HepG2 (cell line): ENCODE measurements around the gene IFITM10. TPM values are rescaled to one million over a fixed set of nuclear protein-coding genes. Genes with fewer than 3 reads are reported as not detected.

Source experiments
- ATAC-seq: fragments of 200-7000 bp; cut with Tn5 transposase; 3 replicates; pipeline ENCODE4 v1.9.1; 2020; ENCODE audit warnings: mild to moderate bottlenecking, moderate library complexity
- BruUV-seq: library from RNA; stranded (reverse); fragments of 400-500 nt; replicated peaks from 2 replicates; lab custom pipeline; 2021; lab: Mats Ljungman, UMichigan
- CTCF ChIA-PET: fragments of 300-600 bp; formaldehyde crosslinking; extraction: SDS; loops from one replicate; lab custom pipeline; 2021; ENCODE audit warnings: low total read pairs, inconsistent platforms, low intra/inter-chr PET ratio; lab: Yijun Ruan, JAX
- POLR2A ChIA-PET: fragments of 350-600 bp; sonication (Branson Sonifier 250); formaldehyde crosslinking; loops from one replicate; lab custom pipeline; 2020; ENCODE audit warnings: antibody characterized with exemption, inconsistent platforms; lab: Yijun Ruan, JAX
- DNase-seq: peaks from one replicate; pipeline ENCODE4 v3.0.0-alpha.2; 2015; ENCODE audit warnings: low spot score
- FAIRE-seq: peaks from 3 replicates; lab custom pipeline; 2011; peaks lifted over from hg19 to GRCh38; lab: Jason Lieb, UNC
- H2AFZ ChIP-seq: one replicate; pipeline ENCODE4 v1.6.1; 2011; ENCODE audit warnings: low read length, inconsistent platforms
- H3K27ac ChIP-seq: fragments of 300-600 bp; 3 replicates; pipeline ENCODE4 v1.8.0; 2011; ENCODE audit warnings: mixed run types, mild to moderate bottlenecking, mixed read lengths, low read length, inconsistent platforms; ENCODE audit not compliant: insufficient read depth; ENCODE audit errors: extremely low read length
- H3K27me3 ChIP-seq, 2 experiments: fragments of 200-600 bp in 1 of 2; 2 replicates in 1 of 2; 3 replicates in 1 of 2; pipeline versions ENCODE4 v1.6.0 to v1.8.0; 2011; ENCODE audit warnings: low read length in 2 of 2, mild to moderate bottlenecking in 2 of 2, moderate library complexity in 2 of 2, inconsistent platforms in 1 of 2; ENCODE audit not compliant: insufficient read depth in 2 of 2, control insufficient read depth in 1 of 2
- H3K36me3 ChIP-seq, 2 experiments: fragments of 200-600 bp in 1 of 2; replicated peaks in 1 of 2; 2 replicates in 1 of 2; 3 replicates in 1 of 2; pipeline versions ENCODE4 v1.5.1 to v1.8.0; 2011; ENCODE audit warnings: low read length in 2 of 2, inconsistent platforms in 1 of 2; ENCODE audit not compliant: insufficient read depth in 2 of 2, control insufficient read depth in 1 of 2
- H3K4me1 ChIP-seq: 2 replicates; pipeline ENCODE4 v1.5.1; 2012; ENCODE audit warnings: low read length, inconsistent platforms; ENCODE audit not compliant: insufficient read depth
- H3K4me2 ChIP-seq: 2 replicates; pipeline ENCODE4 v1.6.0; 2011; ENCODE audit warnings: low read depth, low read length, inconsistent platforms
- H3K4me3 ChIP-seq, 3 experiments: fragments of 200-600 bp in 1 of 3; sonication (generic), shearing (Covaris generic) in 1 of 3; replicated peaks in 1 of 3; 2 replicates each; pipeline ENCODE4 v1.5.1; 2011 to 2016; ENCODE audit warnings: low read length in 3 of 3, inconsistent platforms in 2 of 3, low read depth in 2 of 3, mild to moderate bottlenecking in 2 of 3, control low read depth in 1 of 3, mixed read lengths in 1 of 3; ENCODE audit not compliant: insufficient read depth in 1 of 3
- H3K79me2 ChIP-seq: one replicate; pipeline ENCODE4 v1.6.1; 2011; ENCODE audit warnings: low read length, inconsistent platforms; ENCODE audit not compliant: insufficient read depth
- H3K9ac ChIP-seq: 2 replicates; pipeline ENCODE4 v1.6.0; 2011; ENCODE audit warnings: mild to moderate bottlenecking, low read depth, low read length, inconsistent platforms; ENCODE audit not compliant: insufficient read depth
- H3K9me3 ChIP-seq: 2 replicates; pipeline ENCODE4 v1.5.1; 2012; ENCODE audit warnings: mild to moderate bottlenecking, low read length
- H4K20me1 ChIP-seq: 2 replicates; pipeline ENCODE4 v1.6.0; 2011; ENCODE audit warnings: inconsistent platforms, mild to moderate bottlenecking, low read length, moderate library complexity; ENCODE audit not compliant: insufficient read depth
- BORCS8-MEF2B ChIP-seq: sonication (generic); formaldehyde crosslinking; IDR thresholded peaks from 2 replicates; pipeline ENCODE4 v1.8.0; 2022; ENCODE audit warnings: mild to moderate bottlenecking, missing genetic modification reagents
- CENPT ChIP-seq: sonication (generic); formaldehyde crosslinking; IDR thresholded peaks from 2 replicates; pipeline ENCODE4 v1.8.0; 2022; ENCODE audit warnings: low read depth, mild to moderate bottlenecking, moderate library complexity, missing genetic modification reagents
- ELF1 ChIP-seq: sonication (generic); formaldehyde crosslinking; IDR thresholded peaks from 2 replicates; pipeline ENCODE4 v1.4.0; 2020; ENCODE audit warnings: missing genetic modification reagents
- MTA3 ChIP-seq: sonication (generic); formaldehyde crosslinking; IDR thresholded peaks from 2 replicates; pipeline ENCODE4 v1.4.0; 2020; ENCODE audit warnings: missing genetic modification reagents
- MTF1 ChIP-seq: sonication (generic); formaldehyde crosslinking; IDR thresholded peaks from 2 replicates; pipeline ENCODE4 v1.5.0; 2020; ENCODE audit warnings: missing genetic modification reagents
- MTF2 ChIP-seq: sonication (generic); formaldehyde crosslinking; IDR thresholded peaks from 2 replicates; pipeline ENCODE4 v1.5.0; 2020; ENCODE audit warnings: missing genetic modification reagents, borderline replicate concordance
- NCOA5 ChIP-seq: sonication (generic); formaldehyde crosslinking; IDR thresholded peaks from 2 replicates; pipeline ENCODE4 v1.4.0; 2020; ENCODE audit warnings: missing genetic modification reagents
- PCBP2 ChIP-seq: fragments of 200-400 bp; formaldehyde crosslinking; optimal IDR thresholded peaks from 2 replicates; pipeline ENCODE3; 2018; ENCODE audit warnings: low read length, low read depth; ENCODE audit not compliant: poor library complexity, severe bottlenecking
- ZBTB49 ChIP-seq: sonication (generic); formaldehyde crosslinking; IDR thresholded peaks from 2 replicates; pipeline ENCODE4 v1.4.0; 2020; ENCODE audit warnings: missing genetic modification reagents, borderline replicate concordance
- ZMYM3 ChIP-seq: sonication (generic); formaldehyde crosslinking; IDR thresholded peaks from 2 replicates; pipeline ENCODE4 v1.5.1; 2020; ENCODE audit warnings: mild to moderate bottlenecking, missing genetic modification reagents
- ZNF276 ChIP-seq: sonication (generic); formaldehyde crosslinking; IDR thresholded peaks from 2 replicates; pipeline ENCODE4 v1.4.0; 2020; ENCODE audit warnings: mild to moderate bottlenecking, low read depth, missing genetic modification reagents
- ZNF280B ChIP-seq: sonication (generic); formaldehyde crosslinking; IDR thresholded peaks from 2 replicates; pipeline ENCODE4 v1.5.0; 2020; ENCODE audit warnings: missing genetic modification reagents, mild to moderate bottlenecking, borderline replicate concordance
- ZNF33A ChIP-seq: sonication (generic); formaldehyde crosslinking; IDR thresholded peaks from 2 replicates; pipeline ENCODE4 v1.5.1; 2020; ENCODE audit warnings: missing genetic modification reagents, mild to moderate bottlenecking, moderate library complexity, borderline replicate concordance
- ZNF513 ChIP-seq: sonication (generic); formaldehyde crosslinking; conservative IDR thresholded peaks from 2 replicates; pipeline ENCODE4 v1.5.0; 2020; ENCODE audit warnings: missing genetic modification reagents
- ZNF597 ChIP-seq: sonication (generic); formaldehyde crosslinking; IDR thresholded peaks from 2 replicates; pipeline ENCODE4 v1.5.0; 2020; ENCODE audit warnings: missing genetic modification reagents
- ZNF780A ChIP-seq: sonication (generic); formaldehyde crosslinking; IDR thresholded peaks from 2 replicates; pipeline ENCODE4 v1.8.0; 2022; ENCODE audit warnings: mild to moderate bottlenecking, missing genetic modification reagents, moderate library complexity
- WGBS: methylation state at CpG from one replicate; pipeline ENCODE4 v1.1.6; 2017; ENCODE audit warnings: low lambda C conversion rate; 5-methylcytosine and 5-hydroxymethylcytosine counted together
- in situ Hi-C: cut with HindIII; loops from 2 replicates; pipeline ENCODE4 v1.10.0; 2017; ENCODE audit warnings: low pct_unique_long_range_greater_than_20kb; ENCODE audit not compliant: extremely low pct_ligation_motif_present
- intact Hi-C: fragments of 100-400 bp; cut with micrococcal nuclease; formaldehyde crosslinking; loops from one replicate; pipeline ENCODE4 v1.10.0; 2022; ENCODE audit not compliant: unreplicated experiment
- polyA plus RNA-seq, 8 experiments: library from polyadenylated mRNA; depleted of rRNA in 3 of 8; stranded (reverse) in 7 of 8; unstranded in 1 of 8; fragments of >200 nt; fragmentation: Illumina TruSeq in 4 of 8; extraction: Trizol in 4 of 8; gene quantifications; 2 replicates each; pipeline versions ENCODE4 v1.2.1 to v1.2.3, GENCODE V29; 2011 to 2016; ENCODE audit warnings: low read depth in 4 of 8, missing spikeins in 1 of 8, mixed read lengths in 1 of 8; ENCODE audit not compliant: insufficient read depth in 1 of 8
- total RNA-seq, 5 experiments: library from RNA; depleted of rRNA; stranded (reverse); fragments of >200 nt; fragmentation: Illumina TruSeq; extraction: Trizol; gene quantifications; 2 replicates each; pipeline ENCODE4 v1.2.3, GENCODE V29; 2016; ENCODE audit warnings: low read depth in 1 of 5

The IFITM10 gene
- total and polyA plus RNA-seq, 2 of the 13 experiments (the other 11 are each of a cell fraction or from before 2014, with no cell fraction given) = 0.09 to 0.13 TPM

- peaks cover 13% of the 10 kb centered on the region for H3K9me3 ChIP-seq
- ATAC-seq (peak; percentile 24; the same call in 1 of the 3 replicates), DNase-seq (no peak), FAIRE-seq (no peak)
- no peaks in the 10 kb centered on the region for H3K4me1 ChIP-seq
- WGBS = 19% methylated on average over 7 of the region's 13 CpGs
- H3K27ac ChIP-seq = no peak overlapping the region
- ChIA-PET CTCF (no interaction called here), POLR2A (no interaction called here)
- no peak overlapping the region for H2AFZ ChIP-seq
- H3K79me2 ChIP-seq = no peaks in the 10 kb centered on the region
- H3K9ac ChIP-seq = no peak overlapping the region
- no peaks in the 10 kb centered on the region for H3K36me3 ChIP-seq
- no peaks in the 10 kb centered on the region for H4K20me1 ChIP-seq
- in situ Hi-C loops (no loop called here), intact Hi-C loops (no loop called here)
- H3K27me3 ChIP-seq = peaks cover 0 to 75% of the 10 kb centered on the region in 2 experiments; a peak in 4 of 5 replicates
- H3K4me2 ChIP-seq = no peak overlapping the region
- H3K4me3 ChIP-seq = no peak overlapping the region
- no TSS peak for BruUV-seq
- TF ChIP-seq ELF1 (no peak), ZNF780A (CRISPR knock-in tag) (no peak), ZNF597 (CRISPR knock-in tag) (no peak), MTF1 (CRISPR knock-in tag) (no peak), ZNF280B (CRISPR knock-in tag) (no peak), ZNF513 (CRISPR knock-in tag) (no peak), ZMYM3 (no peak), MTA3 (CRISPR knock-in tag) (no peak), PCBP2 (no peak), ZBTB49 (CRISPR knock-in tag) (no peak), NCOA5 (no peak), CENPT (no peak), MTF2 (CRISPR knock-in tag) (no peak), BORCS8-MEF2B (CRISPR knock-in tag) (no peak), ZNF33A (CRISPR knock-in tag) (no peak), ZNF276 (CRISPR knock-in tag) (no peak)
Measured at GRCh38 chr11:1732418-1733008, 17.9 kb downstream of the IFITM10 start.
